ENCODE results near the gene CPA4. TPM values are rescaled to one million over a fixed set of nuclear protein-coding genes. Genes with fewer than 3 reads are reported as not detected.

The CPA4 gene
- total RNA-seq, 4 donors from 2014 or later, result not detected

GRCh38 chr7:130360518-130360917 lies 67.6 kb downstream of the CPA4 start:
- 85 to 89% methylated on average over 3 of the region's 3 CpGs for WGBS, 2 donors (ENCODE audit: low coverage in 1 of 2)
- intact Hi-C loops (cut with DNase I; ENCODE audit: low total_unique reads), result no loop called here
- no peak for TF ChIP-seq CTCF (IDR thresholded peaks at IDR 0.05)
- TF ChIP-seq POLR2A (IDR thresholded peaks at IDR 0.05), result no peak
- no peak for TF ChIP-seq EP300 (IDR thresholded peaks at IDR 0.05; ENCODE audit: low read depth)
- TF ChIP-seq POLR2AphosphoS5 (IDR thresholded peaks at IDR 0.05), result no peak
- H3K27me3 ChIP-seq, result no peaks in the 10 kb centered on the region
- in situ Hi-C loops (cut with MboI; ENCODE audit: low pct_ligation_motif_present in 1 of 4, low pct_unique_long_range_greater_than_20kb in 1 of 4, low sequenced_read_pairs in 3 of 4), result no loop called here
- H3K27ac ChIP-seq, result no peak overlapping the region
- H3K4me1 ChIP-seq, result peaks cover 4 to 14% (median 8%) of the 10 kb centered on the region in 4 donors
- H3K36me3 ChIP-seq, result no peaks in the 10 kb centered on the region
- no peak for DNase-seq
- H3K9me3 ChIP-seq, result no peaks in the 10 kb centered on the region
- no peak overlapping the region for H3K4me3 ChIP-seq

- TF ChIP-seq POLR2A (IDR thresholded peaks at IDR 0.05) (no peak), POLR2AphosphoS5 (IDR thresholded peaks at IDR 0.05) (no peak), EP300 (IDR thresholded peaks at IDR 0.05; ENCODE audit: low read depth) (no peak), CTCF (IDR thresholded peaks at IDR 0.05) (no peak)
- Histone ChIP-seq H3K27me3 (no peaks in the 10 kb centered on the region), H3K4me3 (no peak overlapping the region), H3K9me3 (no peaks in the 10 kb centered on the region), H3K27ac (no peak overlapping the region), H3K4me1 (peaks cover 0 to 15% (median 7%) of the 10 kb centered on the region in 4 donors), H3K36me3 (no peaks in the 10 kb centered on the region)
- in situ Hi-C loops (cut with MboI; ENCODE audit: low pct_ligation_motif_present in 1 of 4, low pct_unique_long_range_greater_than_20kb in 1 of 4, low sequenced_read_pairs in 3 of 4) (no loop called here), intact Hi-C loops (cut with DNase I; ENCODE audit: low total_unique reads) (no loop called here)
- 93% methylated on average over 7 of the region's 7 CpGs; no CpG with 5 or more reads in 1 of the 2 donors for WGBS, 2 donors (ENCODE audit: low coverage in 1 of 2)
- no peak for DNase-seq
These were observed 68.7 kb downstream of the CPA4 start for GRCh38 chr7:130361681-130362080.

- H3K4me1 ChIP-seq, result peaks cover 0 to 10% (median 2%) of the 10 kb centered on the region in 4 donors
- no peaks in the 10 kb centered on the region for H3K27me3 ChIP-seq
- H3K27ac ChIP-seq, result no peak overlapping the region
- in situ Hi-C loops (cut with MboI; ENCODE audit: low pct_ligation_motif_present in 1 of 4, low pct_unique_long_range_greater_than_20kb in 1 of 4, low sequenced_read_pairs in 3 of 4), result no loop called here
- TF ChIP-seq CTCF (IDR thresholded peaks at IDR 0.05), result no peak
- no peak for TF ChIP-seq POLR2A (IDR thresholded peaks at IDR 0.05)
- no peak for TF ChIP-seq EP300 (IDR thresholded peaks at IDR 0.05; ENCODE audit: low read depth)
- no peak for TF ChIP-seq POLR2AphosphoS5 (IDR thresholded peaks at IDR 0.05)
- H3K9me3 ChIP-seq, result no peaks in the 10 kb centered on the region
- DNase-seq, result no peak
- H3K36me3 ChIP-seq, result no peaks in the 10 kb centered on the region
- WGBS, 2 donors (ENCODE audit: low coverage in 1 of 2), result 91% methylated on average over 10 of the region's 10 CpGs; no CpG with 5 or more reads in 1 of the 2 donors
- H3K4me3 ChIP-seq, result no peak overlapping the region
- intact Hi-C loops (cut with DNase I; ENCODE audit: low total_unique reads), result no loop called here
These were observed 69.4 kb downstream of the CPA4 start for GRCh38 chr7:130362251-130362816.

DNA sequence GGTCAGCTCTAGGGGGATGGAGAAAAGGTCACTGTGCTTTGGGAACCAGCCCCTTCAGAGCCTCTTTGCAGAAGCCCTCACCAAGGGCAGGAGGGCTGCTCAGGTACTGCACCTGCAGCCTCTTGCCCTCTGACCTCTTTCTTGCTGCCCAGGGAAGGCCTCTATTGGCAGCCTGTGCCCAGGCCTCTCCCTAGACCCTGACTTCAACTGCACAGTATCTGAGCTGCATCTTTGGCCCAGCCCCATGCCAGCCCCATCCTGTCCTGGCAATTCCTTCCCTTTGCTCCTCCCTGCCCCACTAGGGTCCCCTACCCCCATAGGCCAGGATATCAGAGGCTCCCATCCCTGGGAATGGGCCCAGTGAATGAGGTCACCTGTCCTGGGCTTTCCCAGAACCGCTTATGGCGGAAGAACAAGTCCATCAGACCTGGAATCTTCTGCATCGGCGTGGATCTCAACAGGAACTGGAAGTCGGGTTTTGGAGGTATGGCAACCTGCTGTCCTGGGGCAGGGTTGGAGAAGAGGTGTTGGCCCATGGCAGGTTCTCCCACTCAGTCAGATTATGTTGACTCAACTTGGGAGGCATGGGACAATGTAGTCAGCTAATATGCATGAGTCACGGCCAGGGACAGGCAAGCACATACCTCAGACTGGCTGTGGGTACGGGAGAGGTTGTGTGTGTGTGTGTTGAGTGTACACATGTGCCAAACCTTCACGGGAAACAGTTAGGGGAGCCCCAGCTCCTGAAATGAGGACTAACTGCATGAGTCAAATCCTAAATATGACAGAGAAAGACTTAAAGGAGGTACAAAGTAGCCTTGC lies 70.3 kb downstream of the CPA4 start:
- DNase-seq, result no peak
- Histone ChIP-seq H3K4me1 (peaks cover 0 to 10% (median 2%) of the 10 kb centered on the region in 4 donors), H3K27ac (no peak overlapping the region), H3K9me3 (no peaks in the 10 kb centered on the region), H3K27me3 (no peaks in the 10 kb centered on the region), H3K4me3 (no peak overlapping the region), H3K36me3 (no peaks in the 10 kb centered on the region)
- TF ChIP-seq POLR2A (IDR thresholded peaks at IDR 0.05), result no peak
- no peak for TF ChIP-seq CTCF (IDR thresholded peaks at IDR 0.05)
- no peak for TF ChIP-seq POLR2AphosphoS5 (IDR thresholded peaks at IDR 0.05)
- no peak for TF ChIP-seq EP300 (IDR thresholded peaks at IDR 0.05; ENCODE audit: low read depth)
- in situ Hi-C loops (cut with MboI; ENCODE audit: low pct_ligation_motif_present in 1 of 4, low pct_unique_long_range_greater_than_20kb in 1 of 4, low sequenced_read_pairs in 3 of 4), result no loop called here
- 77% methylated on average over 8 of the region's 8 CpGs; no CpG with 5 or more reads in 1 of the 2 donors for WGBS, 2 donors (ENCODE audit: low coverage in 1 of 2)
- intact Hi-C loops (cut with DNase I; ENCODE audit: low total_unique reads), result no loop called here

All from transverse colon (tissue), 4 donors.